HK-2 (cell line): Measurements from ENCODE around the gene TP53AIP1.
"Not testable (repeated sequence)": the region's sequence is repeated elsewhere in the genome, so short reads cannot be mapped to it uniquely, and the experiment has no call there.

Source experiments
- DNase-seq: peaks from one replicate; pipeline ENCODE4 v3.0.0-alpha.2; 2018; ENCODE audit not compliant: unreplicated experiment

The TP53AIP1 gene

GRCh38 chr11:128926000-128926399 lies 16.7 kb downstream of the TP53AIP1 start:
- DNase-seq = no peak

- DNase-seq = no peak
Observed at GRCh38 chr11:128925250-128925600, 17.4 kb downstream of the TP53AIP1 start.

GRCh38 chr11:128924510-128925249 lies 18.0 kb downstream of the TP53AIP1 start:
- no peak for DNase-seq

GRCh38 chr11:128924104-128924503 lies 18.6 kb downstream of the TP53AIP1 start:
- DNase-seq = no peak

GRCh38 chr11:128921793-128922192 lies 20.9 kb downstream of the TP53AIP1 start:
- DNase-seq = no peak

- no peak for DNase-seq
Observed at GRCh38 chr11:128920666-128921065, 22.0 kb downstream of the TP53AIP1 start.

GRCh38 chr11:128919635-128920034 lies 23.0 kb downstream of the TP53AIP1 start:
- not testable (repeated sequence) for DNase-seq

- no peak for DNase-seq
Observed at GRCh38 chr11:128919216-128919615, 23.5 kb downstream of the TP53AIP1 start.

GRCh38 chr11:128917144-128917724 lies 25.4 kb downstream of the TP53AIP1 start:
- DNase-seq = no peak

- DNase-seq = no peak
Observed at GRCh38 chr11:128916681-128917080, 26.0 kb downstream of the TP53AIP1 start.

- no peak for DNase-seq
Observed at GRCh38 chr11:128916037-128916572, 26.6 kb downstream of the TP53AIP1 start.

GRCh38 chr11:128915149-128915521 lies 27.5 kb downstream of the TP53AIP1 start:
- DNase-seq = no peak

GRCh38 chr11:128914216-128915148 lies 28.2 kb downstream of the TP53AIP1 start:
- no peak for DNase-seq

GRCh38 chr11:128913806-128914205 lies 28.9 kb downstream of the TP53AIP1 start:
- no peak for DNase-seq

GRCh38 chr11:128911701-128912100 lies 31.0 kb downstream of the TP53AIP1 start:
- DNase-seq = no peak

- no peak for DNase-seq
Observed at GRCh38 chr11:128911239-128911638, 31.4 kb downstream of the TP53AIP1 start.

GRCh38 chr11:128910576-128910975 lies 32.1 kb downstream of the TP53AIP1 start:
- no peak for DNase-seq

- no peak for DNase-seq
Observed at GRCh38 chr11:128909438-128910125, 33.1 kb downstream of the TP53AIP1 start.

- no peak for DNase-seq
Observed at GRCh38 chr11:128908391-128909246, 34.1 kb downstream of the TP53AIP1 start.

GRCh38 chr11:128907585-128907984 lies 35.1 kb downstream of the TP53AIP1 start:
- DNase-seq = no peak
